Measurements from ENCODE around the gene ATP2B2.

- TF ChIP-seq EZH2phosphoT487 (IDR thresholded peaks at IDR 0.05) (no peak), EZH2 (IDR thresholded peaks at IDR 0.05) (no peak)
- TF ChIP-seq, protein P1, sequence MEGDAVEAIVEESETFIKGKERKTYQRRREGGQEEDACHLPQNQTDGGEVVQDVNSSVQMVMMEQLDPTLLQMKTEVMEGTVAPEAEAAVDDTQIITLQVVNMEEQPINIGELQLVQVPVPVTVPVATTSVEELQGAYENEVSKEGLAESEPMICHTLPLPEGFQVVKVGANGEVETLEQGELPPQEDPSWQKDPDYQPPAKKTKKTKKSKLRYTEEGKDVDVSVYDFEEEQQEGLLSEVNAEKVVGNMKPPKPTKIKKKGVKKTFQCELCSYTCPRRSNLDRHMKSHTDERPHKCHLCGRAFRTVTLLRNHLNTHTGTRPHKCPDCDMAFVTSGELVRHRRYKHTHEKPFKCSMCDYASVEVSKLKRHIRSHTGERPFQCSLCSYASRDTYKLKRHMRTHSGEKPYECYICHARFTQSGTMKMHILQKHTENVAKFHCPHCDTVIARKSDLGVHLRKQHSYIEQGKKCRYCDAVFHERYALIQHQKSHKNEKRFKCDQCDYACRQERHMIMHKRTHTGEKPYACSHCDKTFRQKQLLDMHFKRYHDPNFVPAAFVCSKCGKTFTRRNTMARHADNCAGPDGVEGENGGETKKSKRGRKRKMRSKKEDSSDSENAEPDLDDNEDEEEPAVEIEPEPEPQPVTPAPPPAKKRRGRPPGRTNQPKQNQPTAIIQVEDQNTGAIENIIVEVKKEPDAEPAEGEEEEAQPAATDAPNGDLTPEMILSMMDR (IDR thresholded peaks at IDR 0.05), result no peak
Observed at GRCh38 chr3:10338591-10339353, 166.6 kb downstream of the ATP2B2 start.
